Measurements from ENCODE around the gene RALGAPA1.

- TF ChIP-seq POLR2A (IDR thresholded peaks at IDR 0.05; ENCODE audit: low read depth, low read length) = no peak
- TF ChIP-seq TAF1 (IDR thresholded peaks at IDR 0.05; ENCODE audit: borderline replicate concordance, low read depth, low read length) = no peak
Measured at GRCh38 chr14:35853225-35853624, 44.1 kb upstream of the RALGAPA1 start.

Measured in GM12892 (cell line).